Measurements from ENCODE around the gene ITGA1.

The ITGA1 gene

DNA sequence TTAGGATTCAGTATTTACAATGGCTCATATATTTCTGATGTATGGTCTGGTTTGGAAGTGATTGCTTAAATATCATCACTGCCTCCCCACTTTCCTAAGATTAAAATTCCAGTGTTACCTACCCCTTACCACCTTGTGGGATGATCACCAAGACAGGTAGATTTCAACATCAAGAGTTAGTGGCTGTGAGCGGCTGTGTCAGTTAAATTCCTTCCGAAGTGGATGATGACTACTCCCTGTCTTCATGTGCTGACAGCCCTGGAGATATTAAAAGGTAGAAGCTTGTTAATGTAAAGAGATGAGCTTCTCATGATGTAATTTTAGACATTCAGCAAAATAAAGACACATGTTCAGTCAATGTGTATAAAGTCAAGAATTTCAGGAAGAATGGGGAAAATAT is 205.7 kb downstream of the ITGA1 start:
- Histone ChIP-seq H3K9me2 (replicated peaks; ENCODE audit: low read depth, low read length) (no peaks in the 10 kb centered on the region), H2AFZ (ENCODE audit: low read length) (no peak overlapping the region), H3K4me1 (ENCODE audit: insufficient read depth, low read length, poor library complexity, severe bottlenecking) (peaks cover 16% of the 10 kb centered on the region), H3K36me3 (ENCODE audit: insufficient read depth, low read length) (no peaks in the 10 kb centered on the region), H3K9ac (ENCODE audit: low read depth, low read length, poor library complexity, severe bottlenecking) (no peak overlapping the region), H3K79me2 (ENCODE audit: insufficient read depth, low read length) (no peaks in the 10 kb centered on the region), H3K4me2 (ENCODE audit: low read depth, low read length, poor library complexity, severe bottlenecking) (no peak overlapping the region), H4K20me1 (ENCODE audit: insufficient read depth, low read length, poor library complexity, severe bottlenecking) (no peaks in the 10 kb centered on the region), H3K4me3 (ENCODE audit: low read length, poor library complexity, severe bottlenecking) (no peak overlapping the region), H3F3A (ENCODE audit: low read depth) (no peaks in the 10 kb centered on the region), H3K9me3 (ENCODE audit: insufficient read depth, low read depth, low read length) (no peaks in the 10 kb centered on the region), H3K27me3 (ENCODE audit: insufficient read depth, low read length, poor library complexity, severe bottlenecking) (no peaks in the 10 kb centered on the region)
- no peak for TF ChIP-seq EZH2phosphoT487 (IDR thresholded peaks at IDR 0.05; ENCODE audit: borderline replicate concordance)

DNA sequence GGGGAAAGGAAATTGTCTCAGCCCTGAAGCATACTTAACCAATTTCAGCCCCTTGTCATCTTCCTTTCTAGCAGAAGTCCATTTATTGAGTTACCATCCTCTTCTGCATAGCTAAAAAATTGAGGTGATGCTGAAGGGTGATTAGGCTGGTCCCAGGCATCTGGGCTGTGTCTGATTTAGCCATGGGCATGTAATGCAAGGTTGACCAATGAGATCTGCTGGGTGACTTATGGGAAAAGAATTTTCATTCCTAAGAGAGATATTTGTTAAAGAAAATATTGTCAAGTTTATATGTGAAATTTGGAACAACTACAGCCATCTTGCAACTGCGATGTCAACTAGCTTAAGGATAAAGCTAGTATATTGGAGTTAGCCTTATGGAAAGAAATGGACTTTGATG is 206.6 kb downstream of the ITGA1 start:
- no peak overlapping the region for H3K4me2 ChIP-seq (ENCODE audit: low read depth, low read length, poor library complexity, severe bottlenecking)
- no peaks in the 10 kb centered on the region for H3F3A ChIP-seq (ENCODE audit: low read depth)
- no peak overlapping the region for H3K4me3 ChIP-seq (ENCODE audit: low read length, poor library complexity, severe bottlenecking)
- no peak overlapping the region for H3K9ac ChIP-seq (ENCODE audit: low read depth, low read length, poor library complexity, severe bottlenecking)
- no peaks in the 10 kb centered on the region for H3K36me3 ChIP-seq (ENCODE audit: insufficient read depth, low read length)
- no peaks in the 10 kb centered on the region for H3K9me2 ChIP-seq (replicated peaks; ENCODE audit: low read depth, low read length)
- no peaks in the 10 kb centered on the region for H3K27me3 ChIP-seq (ENCODE audit: insufficient read depth, low read length, poor library complexity, severe bottlenecking)
- no peak overlapping the region for H2AFZ ChIP-seq (ENCODE audit: low read length)
- peaks cover 11% of the 10 kb centered on the region for H3K4me1 ChIP-seq (ENCODE audit: insufficient read depth, low read length, poor library complexity, severe bottlenecking)
- TF ChIP-seq, protein P1, sequence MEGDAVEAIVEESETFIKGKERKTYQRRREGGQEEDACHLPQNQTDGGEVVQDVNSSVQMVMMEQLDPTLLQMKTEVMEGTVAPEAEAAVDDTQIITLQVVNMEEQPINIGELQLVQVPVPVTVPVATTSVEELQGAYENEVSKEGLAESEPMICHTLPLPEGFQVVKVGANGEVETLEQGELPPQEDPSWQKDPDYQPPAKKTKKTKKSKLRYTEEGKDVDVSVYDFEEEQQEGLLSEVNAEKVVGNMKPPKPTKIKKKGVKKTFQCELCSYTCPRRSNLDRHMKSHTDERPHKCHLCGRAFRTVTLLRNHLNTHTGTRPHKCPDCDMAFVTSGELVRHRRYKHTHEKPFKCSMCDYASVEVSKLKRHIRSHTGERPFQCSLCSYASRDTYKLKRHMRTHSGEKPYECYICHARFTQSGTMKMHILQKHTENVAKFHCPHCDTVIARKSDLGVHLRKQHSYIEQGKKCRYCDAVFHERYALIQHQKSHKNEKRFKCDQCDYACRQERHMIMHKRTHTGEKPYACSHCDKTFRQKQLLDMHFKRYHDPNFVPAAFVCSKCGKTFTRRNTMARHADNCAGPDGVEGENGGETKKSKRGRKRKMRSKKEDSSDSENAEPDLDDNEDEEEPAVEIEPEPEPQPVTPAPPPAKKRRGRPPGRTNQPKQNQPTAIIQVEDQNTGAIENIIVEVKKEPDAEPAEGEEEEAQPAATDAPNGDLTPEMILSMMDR (conservative IDR thresholded peaks at IDR 0.05; ENCODE audit: low read length): no peak
- no peak for TF ChIP-seq EZH2phosphoT487 (IDR thresholded peaks at IDR 0.05; ENCODE audit: borderline replicate concordance)
- no peaks in the 10 kb centered on the region for H3K79me2 ChIP-seq (ENCODE audit: insufficient read depth, low read length)
- no peaks in the 10 kb centered on the region for H3K9me3 ChIP-seq (ENCODE audit: insufficient read depth, low read depth, low read length)
- H4K20me1 ChIP-seq (ENCODE audit: insufficient read depth, low read length, poor library complexity, severe bottlenecking): no peaks in the 10 kb centered on the region

DNA sequence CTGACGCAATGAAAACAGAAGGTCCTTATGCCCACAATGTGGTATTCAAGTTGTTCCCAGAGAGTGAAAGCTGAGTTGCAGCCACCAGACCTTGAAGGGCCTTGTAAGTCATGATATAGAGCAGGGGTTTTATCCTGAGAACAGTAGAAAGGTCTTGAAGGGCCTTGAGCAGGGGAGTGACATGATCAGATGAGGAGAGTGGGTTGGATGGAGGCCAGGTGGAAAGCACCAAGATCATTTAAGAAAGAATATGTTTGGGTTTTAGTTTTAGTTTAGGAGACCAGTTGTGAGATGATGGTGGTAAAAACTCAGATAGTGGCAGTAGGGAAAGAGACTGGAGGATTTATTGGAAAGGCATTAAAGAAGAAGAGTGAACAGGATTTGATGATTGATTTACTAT is 207.4 kb downstream of the ITGA1 start:
- no peak overlapping the region for H2AFZ ChIP-seq (ENCODE audit: low read length)
- no peak overlapping the region for H3K4me3 ChIP-seq (ENCODE audit: low read length, poor library complexity, severe bottlenecking)
- no peaks in the 10 kb centered on the region for H3F3A ChIP-seq (ENCODE audit: low read depth)
- no peak overlapping the region for H3K9ac ChIP-seq (ENCODE audit: low read depth, low read length, poor library complexity, severe bottlenecking)
- no peak overlapping the region for H3K4me2 ChIP-seq (ENCODE audit: low read depth, low read length, poor library complexity, severe bottlenecking)
- H4K20me1 ChIP-seq (ENCODE audit: insufficient read depth, low read length, poor library complexity, severe bottlenecking): no peaks in the 10 kb centered on the region
- peaks cover 13% of the 10 kb centered on the region for H3K4me1 ChIP-seq (ENCODE audit: insufficient read depth, low read length, poor library complexity, severe bottlenecking)
- no peaks in the 10 kb centered on the region for H3K79me2 ChIP-seq (ENCODE audit: insufficient read depth, low read length)
- H3K9me3 ChIP-seq (ENCODE audit: insufficient read depth, low read depth, low read length): no peaks in the 10 kb centered on the region
- no peaks in the 10 kb centered on the region for H3K36me3 ChIP-seq (ENCODE audit: insufficient read depth, low read length)
- TF ChIP-seq, protein P1 (conservative IDR thresholded peaks at IDR 0.05; ENCODE audit: low read length): no peak
- no peak for TF ChIP-seq EZH2phosphoT487 (IDR thresholded peaks at IDR 0.05; ENCODE audit: borderline replicate concordance)
- H3K9me2 ChIP-seq (replicated peaks; ENCODE audit: low read depth, low read length): no peaks in the 10 kb centered on the region
- no peaks in the 10 kb centered on the region for H3K27me3 ChIP-seq (ENCODE audit: insufficient read depth, low read length, poor library complexity, severe bottlenecking)

DNA sequence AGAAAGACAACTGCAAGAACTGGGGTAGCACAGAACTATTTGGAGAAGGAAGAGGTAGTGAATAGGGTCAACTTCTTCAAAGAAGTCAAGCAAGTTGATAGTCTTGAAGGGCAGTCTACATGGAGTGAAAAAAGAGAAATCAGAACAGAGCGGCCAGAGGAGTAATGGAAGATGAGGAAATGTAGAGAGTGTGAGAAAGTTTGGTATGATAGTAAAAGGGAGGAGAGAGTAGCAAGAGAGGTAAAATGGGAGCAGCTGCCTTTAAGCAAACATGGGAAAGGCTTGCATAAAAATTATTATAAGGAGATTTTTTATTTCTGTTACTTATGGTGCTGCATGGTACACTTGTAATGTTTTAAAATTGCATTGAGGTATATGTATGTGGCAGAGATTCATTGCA is 208.2 kb downstream of the ITGA1 start:
- Histone ChIP-seq H3K4me3 (ENCODE audit: low read length, poor library complexity, severe bottlenecking) (no peak overlapping the region), H3K4me1 (ENCODE audit: insufficient read depth, low read length, poor library complexity, severe bottlenecking) (peaks cover 5% of the 10 kb centered on the region), H3K27me3 (ENCODE audit: insufficient read depth, low read length, poor library complexity, severe bottlenecking) (no peaks in the 10 kb centered on the region), H3F3A (ENCODE audit: low read depth) (no peaks in the 10 kb centered on the region), H3K4me2 (ENCODE audit: low read depth, low read length, poor library complexity, severe bottlenecking) (no peak overlapping the region), H3K79me2 (ENCODE audit: insufficient read depth, low read length) (no peaks in the 10 kb centered on the region), H4K20me1 (ENCODE audit: insufficient read depth, low read length, poor library complexity, severe bottlenecking) (no peaks in the 10 kb centered on the region), H3K9me2 (replicated peaks; ENCODE audit: low read depth, low read length) (no peaks in the 10 kb centered on the region), H3K36me3 (ENCODE audit: insufficient read depth, low read length) (no peaks in the 10 kb centered on the region), H3K9me3 (ENCODE audit: insufficient read depth, low read depth, low read length) (no peaks in the 10 kb centered on the region), H2AFZ (ENCODE audit: low read length) (no peak overlapping the region), H3K9ac (ENCODE audit: low read depth, low read length, poor library complexity, severe bottlenecking) (no peak overlapping the region)
- TF ChIP-seq EZH2phosphoT487 (IDR thresholded peaks at IDR 0.05; ENCODE audit: borderline replicate concordance): no peak
- TF ChIP-seq, protein P1 (conservative IDR thresholded peaks at IDR 0.05; ENCODE audit: low read length): no peak

Data from Loucy (cell line).